ENCODE results near the gene NAGS. TPM values are rescaled to one million over a fixed set of nuclear protein-coding genes. Genes with fewer than 3 reads are reported as not detected.

The NAGS gene
- total and polyA plus RNA-seq, 4 donors: 2.6 to 10.7 (median 5.0) TPM

- Histone ChIP-seq H3K36me3 (ENCODE audit: control insufficient read depth in 4 of 4, insufficient read depth in 4 of 4, low read length in 4 of 4) (no peaks in the 10 kb centered on the region), H3K9ac (ENCODE audit: insufficient read depth in 1 of 2, low read length in 2 of 2) (no peak overlapping the region), H3K4me1 (ENCODE audit: control insufficient read depth in 5 of 5, insufficient read depth in 5 of 5, low read length in 5 of 5) (peaks cover 0 to 9% (median 3%) of the 10 kb centered on the region in 5 donors), H3K27me3 (ENCODE audit: control insufficient read depth in 3 of 3, insufficient read depth in 3 of 3, low read length in 2 of 3) (peaks cover 0 to 37% (median 37%) of the 10 kb centered on the region in 3 donors), H3K27ac (ENCODE audit: low read depth in 1 of 2, low read length in 1 of 2) (no peak overlapping the region), H3K9me3 (ENCODE audit: control insufficient read depth in 4 of 4, insufficient read depth in 3 of 4, low read length in 3 of 4) (no peaks in the 10 kb centered on the region), H3K4me3 (no peak overlapping the region)
- WGBS, 2 donors: 89% methylated on average over 7 of the region's 7 CpGs
- ATAC-seq (ENCODE audit: insufficient read depth, low FRiP score): no peak
- no peak for DNase-seq
- TF ChIP-seq CTCF (IDR thresholded peaks at IDR 0.05; ENCODE audit: control extremely low read depth, extremely low read depth): no peak
Measured at GRCh38 chr17:43986225-43986981, 18.0 kb upstream of the NAGS start.

GRCh38 chr17:43987131-43988021 is 17.0 kb upstream of the NAGS start:
- H3K27me3 ChIP-seq (ENCODE audit: control insufficient read depth in 3 of 3, insufficient read depth in 3 of 3, low read length in 2 of 3): peaks cover 0 to 31% (median 29%) of the 10 kb centered on the region in 3 donors
- H3K4me3 ChIP-seq: no peak overlapping the region
- WGBS, 2 donors: 67 to 73% methylated on average over 12 of the region's 12 CpGs
- ATAC-seq (ENCODE audit: insufficient read depth, low FRiP score) (no peak), DNase-seq (no peak)
- H3K9ac ChIP-seq (ENCODE audit: insufficient read depth in 1 of 2, low read length in 2 of 2): no peak overlapping the region
- no peak overlapping the region for H3K27ac ChIP-seq (ENCODE audit: low read depth in 1 of 2, low read length in 1 of 2)
- H3K4me1 ChIP-seq (ENCODE audit: control insufficient read depth in 5 of 5, insufficient read depth in 5 of 5, low read length in 5 of 5): peaks cover 0 to 9% (median 3%) of the 10 kb centered on the region in 5 donors
- no peaks in the 10 kb centered on the region for H3K36me3 ChIP-seq (ENCODE audit: control insufficient read depth in 4 of 4, insufficient read depth in 4 of 4, low read length in 4 of 4)
- no peaks in the 10 kb centered on the region for H3K9me3 ChIP-seq (ENCODE audit: control insufficient read depth in 4 of 4, insufficient read depth in 3 of 4, low read length in 3 of 4)
- no peak for TF ChIP-seq CTCF (IDR thresholded peaks at IDR 0.05; ENCODE audit: control extremely low read depth, extremely low read depth)

- Histone ChIP-seq H3K9me3 (ENCODE audit: control insufficient read depth in 4 of 4, insufficient read depth in 3 of 4, low read length in 3 of 4) (no peaks in the 10 kb centered on the region), H3K27ac (ENCODE audit: low read depth in 1 of 2, low read length in 1 of 2) (no peak overlapping the region), H3K9ac (ENCODE audit: insufficient read depth in 1 of 2, low read length in 2 of 2) (no peak overlapping the region), H3K36me3 (ENCODE audit: control insufficient read depth in 4 of 4, insufficient read depth in 4 of 4, low read length in 4 of 4) (no peaks in the 10 kb centered on the region), H3K27me3 (ENCODE audit: control insufficient read depth in 3 of 3, insufficient read depth in 3 of 3, low read length in 2 of 3) (peaks cover 0 to 24% (median 22%) of the 10 kb centered on the region in 3 donors), H3K4me3 (no peak overlapping the region), H3K4me1 (ENCODE audit: control insufficient read depth in 5 of 5, insufficient read depth in 5 of 5, low read length in 5 of 5) (peaks cover 0 to 7% (median 3%) of the 10 kb centered on the region in 5 donors)
- no peak for TF ChIP-seq CTCF (IDR thresholded peaks at IDR 0.05; ENCODE audit: control extremely low read depth, extremely low read depth)
- WGBS, 2 donors: 86 to 92% methylated on average over 9 of the region's 9 CpGs
- no peak for ATAC-seq (ENCODE audit: insufficient read depth, low FRiP score)
- no peak for DNase-seq
Measured at GRCh38 chr17:43988301-43988700, 16.1 kb upstream of the NAGS start.

Measured in lung (tissue), 12 donors.